A673 (cell line): Measurements from ENCODE around the gene TUBA8. TPM values are rescaled to one million over a fixed set of nuclear protein-coding genes. Genes with fewer than 3 reads are reported as not detected.
"Not testable (repeated sequence)": the region's sequence is repeated elsewhere in the genome, so short reads cannot be mapped to it uniquely, and the experiment has no call there.

Experiments
- BruUV-seq: library from RNA; stranded (reverse); fragments of 400-500 nt; replicated peaks from 2 replicates; lab custom pipeline; 2021; lab: Mats Ljungman, UMichigan
- CTCF ChIA-PET: fragments of 300-600 bp; sonication (Branson Sonifier 250); formaldehyde crosslinking; loops from one replicate; lab custom pipeline; 2022; ENCODE audit warnings: antibody characterized with exemption; lab: Charles Lee
- POLR2A ChIA-PET: fragments of 300-600 bp; sonication (Branson Sonifier 250); formaldehyde crosslinking; loops from one replicate; lab custom pipeline; 2022; ENCODE audit warnings: antibody characterized with exemption; ENCODE audit not compliant: low non-redundant PET; lab: Charles Lee
- DNase-seq: peaks from one replicate; pipeline ENCODE4 v3.0.0-alpha.2; 2015; ENCODE audit warnings: low spot score
- H3K27ac ChIP-seq: fragments of 200-600 bp; sonication (generic); 2 replicates; pipeline ENCODE4 v1.5.1; 2016; ENCODE audit warnings: mixed run types, low read depth, mild to moderate bottlenecking, mixed read lengths, antibody characterized with exemption, low read length; ENCODE audit not compliant: poor library complexity, severe bottlenecking
- H3K27me3 ChIP-seq: fragments of 200-600 bp; sonication (generic); replicated peaks from 2 replicates; pipeline ENCODE4 v1.6.1; 2017; ENCODE audit warnings: mixed run types, low read depth, mild to moderate bottlenecking, mixed read lengths, antibody characterized with exemption, low read length; ENCODE audit not compliant: insufficient read depth, poor library complexity
- H3K36me3 ChIP-seq: fragments of 200-600 bp; sonication (generic); 2 replicates; pipeline ENCODE4 v1.6.1; 2016; ENCODE audit warnings: mixed run types, mild to moderate bottlenecking, mixed read lengths, antibody characterized with exemption, low read length; ENCODE audit not compliant: insufficient read depth, poor library complexity, severe bottlenecking
- H3K4me1 ChIP-seq: fragments of 200-600 bp; sonication (generic); 2 replicates; pipeline ENCODE4 v1.6.1; 2017; ENCODE audit warnings: mixed run types, mild to moderate bottlenecking, mixed read lengths, antibody characterized with exemption, low read length; ENCODE audit not compliant: insufficient read depth, poor library complexity, severe bottlenecking
- H3K4me3 ChIP-seq: fragments of 200-600 bp; sonication (generic); 2 replicates; pipeline ENCODE4 v1.5.1; 2016; ENCODE audit warnings: low read depth, mixed run types, mild to moderate bottlenecking, mixed read lengths, low read length; ENCODE audit not compliant: poor library complexity, severe bottlenecking
- H3K9me3 ChIP-seq: fragments of 200-600 bp; sonication (generic); 2 replicates; pipeline ENCODE4 v1.6.1; 2016; ENCODE audit warnings: mixed run types, low read depth, mild to moderate bottlenecking, mixed read lengths, antibody characterized with exemption, low read length; ENCODE audit not compliant: poor library complexity, severe bottlenecking
- CTCF ChIP-seq: fragments of 300-800, 200-600 bp; sonication (generic); conservative IDR thresholded peaks from 2 replicates; pipeline ENCODE4 v1.5.1; 2017; ENCODE audit warnings: low read depth, mild to moderate bottlenecking, antibody characterized with exemption, low read length, moderate library complexity, mixed read lengths
- EZH2 ChIP-seq: fragments of 200-600 bp; sonication (generic); IDR thresholded peaks from 2 replicates; pipeline ENCODE4 v1.6.1; 2017; ENCODE audit warnings: borderline replicate concordance, low read depth, mild to moderate bottlenecking, mixed read lengths, antibody characterized with exemption, low read length; ENCODE audit not compliant: poor library complexity, severe bottlenecking
- intact Hi-C: fragments of 100-400 bp; cut with micrococcal nuclease; formaldehyde crosslinking; loops from one replicate; pipeline ENCODE4 v1.10.0; 2022; ENCODE audit not compliant: unreplicated experiment
- total RNA-seq: library from RNA; stranded (reverse); gene quantifications from 2 replicates; pipeline ENCODE4 v1.2.3, GENCODE V29; 2021

The TUBA8 gene
- total RNA-seq, 1 experiment from 2014 or later: 3.1 TPM

GRCh38 chr22:18148293-18148965 lies 37.8 kb downstream of the TUBA8 start:
- no peak overlapping the region for H3K27ac ChIP-seq
- peaks cover 9% of the 10 kb centered on the region for H3K4me1 ChIP-seq
- TSS peak; percentile 66 for BruUV-seq
- H3K27me3 ChIP-seq: no peaks in the 10 kb centered on the region
- ChIA-PET CTCF (no interaction called here), POLR2A (no interaction called here)
- TF ChIP-seq EZH2 (no peak), CTCF (no peak)
- no peaks in the 10 kb centered on the region for H3K9me3 ChIP-seq
- no peak for DNase-seq
- peak overlapping the region; percentile 64 for H3K4me3 ChIP-seq
- H3K36me3 ChIP-seq: no peaks in the 10 kb centered on the region
- intact Hi-C loops: no loop called here

GRCh38 chr22:18152519-18152918 lies 41.9 kb downstream of the TUBA8 start:
- Histone ChIP-seq H3K27ac (no peak overlapping the region), H3K4me3 (no peak overlapping the region), H3K36me3 (no peaks in the 10 kb centered on the region), H3K27me3 (no peaks in the 10 kb centered on the region), H3K4me1 (peaks cover 9% of the 10 kb centered on the region), H3K9me3 (no peaks in the 10 kb centered on the region)
- intact Hi-C loops: no loop called here
- CTCF ChIA-PET: no interaction called here
- no peak for DNase-seq
- POLR2A ChIA-PET: interaction anchor here (0.7 kb wide), 1 partner anchor 886 kb away, joined by 19 read pairs; no protein-coding TSS in a partner anchor
- BruUV-seq: no TSS peak
- TF ChIP-seq EZH2 (no peak), CTCF (no peak)

- DNase-seq: no peak
- BruUV-seq: no TSS peak
- Histone ChIP-seq H3K9me3 (no peaks in the 10 kb centered on the region), H3K27me3 (no peaks in the 10 kb centered on the region), H3K4me3 (no peak overlapping the region), H3K36me3 (no peaks in the 10 kb centered on the region), H3K27ac (no peak overlapping the region), H3K4me1 (peaks cover 4% of the 10 kb centered on the region)
- intact Hi-C loops: no loop called here
- ChIA-PET POLR2A (no interaction called here), CTCF (no interaction called here)
- TF ChIP-seq EZH2 (no peak), CTCF (no peak)
Observed at GRCh38 chr22:18154821-18155390, 44.3 kb downstream of the TUBA8 start.

- intact Hi-C loops, BruUV-seq, H3K4me3 ChIP-seq, POLR2A ChIA-PET, H3K9me3 ChIP-seq, H3K36me3 ChIP-seq, H3K27me3 ChIP-seq, CTCF ChIA-PET, H3K27ac ChIP-seq, H3K4me1 ChIP-seq, DNase-seq: not testable (repeated sequence)
Observed at GRCh38 chr22:18155546-18155945, 44.9 kb downstream of the TUBA8 start.
